GM12892 (cell line): ENCODE measurements around the gene CBY3.

ENCODE experiments used
- POLR2A ChIP-seq: IDR thresholded peaks from 2 replicates; pipeline ENCODE4 v1.6.1; 2011; ENCODE audit warnings: low read depth, low read length, control low read depth
- POLR2AphosphoS5 ChIP-seq: IDR thresholded peaks from 2 replicates; pipeline ENCODE4 v1.6.1; 2011; ENCODE audit warnings: low read depth, low read length, control low read depth
- TAF1 ChIP-seq: IDR thresholded peaks from 2 replicates; pipeline ENCODE4 v1.6.1; 2011; ENCODE audit warnings: low read depth, mild to moderate bottlenecking, control low read depth, low read length, borderline replicate concordance

- TF ChIP-seq POLR2A (no peak), POLR2AphosphoS5 (no peak), TAF1 (no peak)
These were observed 32.4 kb downstream of the CBY3 start for GRCh38 chr5:179648410-179648809.
